GM12801 (cell line): Measurements from ENCODE around the gene FRMD4A.

ENCODE experiments used
- TF ChIP-seq, protein P1 (sequence below): IDR thresholded peaks from one replicate; pipeline ENCODE4 v1.5.1; 2011; ENCODE audit warnings: control low read depth; ENCODE audit not compliant: insufficient read length; ENCODE audit errors: extremely low read depth

Gene FRMD4A

DNA sequence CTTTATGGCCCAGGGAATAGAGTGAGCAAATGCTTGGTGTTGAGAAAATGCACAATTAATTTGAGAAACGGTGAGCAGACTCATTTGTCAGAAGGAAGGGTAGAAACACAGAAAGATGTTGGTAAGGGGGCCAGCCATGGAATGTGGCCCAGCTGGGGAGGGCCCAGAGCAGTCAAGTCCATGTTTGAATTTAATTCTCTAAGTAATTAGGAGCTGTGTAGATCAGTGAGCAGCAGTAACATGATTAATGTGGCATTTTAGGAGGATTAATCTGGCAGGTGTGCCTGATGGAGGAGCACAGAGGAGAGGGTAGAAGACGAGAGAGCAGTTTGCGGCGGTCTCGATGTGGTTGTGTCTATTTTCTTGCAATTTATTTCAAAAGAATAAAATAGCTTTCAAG is 218.7 kb downstream of the FRMD4A start:
- TF ChIP-seq, protein P1, sequence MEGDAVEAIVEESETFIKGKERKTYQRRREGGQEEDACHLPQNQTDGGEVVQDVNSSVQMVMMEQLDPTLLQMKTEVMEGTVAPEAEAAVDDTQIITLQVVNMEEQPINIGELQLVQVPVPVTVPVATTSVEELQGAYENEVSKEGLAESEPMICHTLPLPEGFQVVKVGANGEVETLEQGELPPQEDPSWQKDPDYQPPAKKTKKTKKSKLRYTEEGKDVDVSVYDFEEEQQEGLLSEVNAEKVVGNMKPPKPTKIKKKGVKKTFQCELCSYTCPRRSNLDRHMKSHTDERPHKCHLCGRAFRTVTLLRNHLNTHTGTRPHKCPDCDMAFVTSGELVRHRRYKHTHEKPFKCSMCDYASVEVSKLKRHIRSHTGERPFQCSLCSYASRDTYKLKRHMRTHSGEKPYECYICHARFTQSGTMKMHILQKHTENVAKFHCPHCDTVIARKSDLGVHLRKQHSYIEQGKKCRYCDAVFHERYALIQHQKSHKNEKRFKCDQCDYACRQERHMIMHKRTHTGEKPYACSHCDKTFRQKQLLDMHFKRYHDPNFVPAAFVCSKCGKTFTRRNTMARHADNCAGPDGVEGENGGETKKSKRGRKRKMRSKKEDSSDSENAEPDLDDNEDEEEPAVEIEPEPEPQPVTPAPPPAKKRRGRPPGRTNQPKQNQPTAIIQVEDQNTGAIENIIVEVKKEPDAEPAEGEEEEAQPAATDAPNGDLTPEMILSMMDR, result no peak

DNA sequence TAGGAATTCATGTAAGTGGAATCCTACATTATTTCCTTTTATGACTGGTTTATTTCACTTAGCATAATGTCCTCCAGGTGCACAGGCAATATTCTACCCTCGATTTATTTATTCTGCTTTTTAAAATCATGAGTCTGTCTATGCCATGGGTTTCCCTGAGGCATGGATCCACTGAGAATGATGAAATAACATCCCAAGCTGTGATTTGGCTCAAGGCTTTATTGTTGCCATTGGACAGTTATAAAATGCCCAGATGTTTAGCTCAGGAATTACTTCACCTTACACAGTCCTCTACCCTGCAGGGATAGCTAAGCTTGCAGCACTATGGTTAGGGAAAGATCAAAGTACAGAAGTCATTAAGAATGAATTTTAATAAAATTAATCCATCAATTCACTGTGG is 219.5 kb downstream of the FRMD4A start:
- TF ChIP-seq, protein P1, result no peak

DNA sequence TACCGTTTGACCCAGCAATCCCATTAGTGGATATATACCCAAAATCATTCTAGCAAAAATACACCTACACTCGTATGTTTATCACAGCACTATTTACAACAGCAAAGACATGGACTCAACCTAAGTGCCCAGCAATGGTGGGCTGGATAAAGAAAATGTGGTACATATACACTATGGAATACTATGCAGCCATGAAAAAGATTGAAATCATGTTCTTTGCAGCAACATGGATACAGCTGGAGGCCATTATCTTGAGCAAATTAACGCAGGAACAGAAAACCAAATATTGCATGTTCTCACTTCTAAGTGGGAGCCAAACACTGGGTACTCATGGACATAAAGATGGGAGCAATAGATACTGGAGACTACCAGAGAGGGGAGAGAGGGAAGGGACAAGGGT is 223.9 kb downstream of the FRMD4A start:
- TF ChIP-seq, protein P1, result no peak

DNA sequence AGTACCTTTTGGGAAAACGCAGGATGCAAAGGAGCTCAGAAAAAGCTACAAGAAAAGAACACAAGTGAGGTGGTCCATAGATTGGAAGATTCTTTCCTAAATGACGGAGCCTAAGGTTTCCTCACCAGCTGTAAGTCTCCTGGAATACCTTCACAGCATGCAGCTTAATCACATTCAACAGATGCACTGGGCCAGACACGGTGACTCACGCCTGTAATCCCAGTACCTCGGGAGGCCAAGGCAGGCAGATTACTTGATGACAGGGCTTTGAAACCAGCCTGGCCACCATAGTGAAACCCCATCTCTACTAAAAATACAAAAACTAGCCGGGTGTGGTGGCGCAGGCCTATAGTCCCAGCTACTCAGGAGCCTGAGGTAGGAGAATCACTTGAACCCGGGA is 228.7 kb downstream of the FRMD4A start:
- TF ChIP-seq, protein P1, result no peak

DNA sequence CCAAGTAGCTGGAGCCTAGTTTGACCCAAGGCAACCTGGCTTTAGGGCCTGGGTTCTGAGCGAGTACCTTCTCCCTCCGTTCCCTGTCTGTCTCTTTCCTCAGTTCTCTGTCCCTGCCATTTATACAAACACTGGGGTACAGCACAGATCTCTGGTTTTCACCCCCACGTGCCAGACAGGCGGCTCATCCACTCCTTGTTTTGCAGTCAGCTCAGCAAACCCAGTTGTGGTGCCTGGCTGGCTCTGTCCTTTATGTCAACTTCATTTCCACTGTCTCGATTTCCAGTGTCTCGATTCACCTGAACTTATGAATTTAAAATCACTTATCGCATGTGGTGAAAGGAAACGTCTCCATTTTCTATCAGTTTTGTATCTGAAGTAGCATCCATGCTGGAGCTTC is 230.8 kb downstream of the FRMD4A start:
- TF ChIP-seq, protein P1, result no peak

DNA sequence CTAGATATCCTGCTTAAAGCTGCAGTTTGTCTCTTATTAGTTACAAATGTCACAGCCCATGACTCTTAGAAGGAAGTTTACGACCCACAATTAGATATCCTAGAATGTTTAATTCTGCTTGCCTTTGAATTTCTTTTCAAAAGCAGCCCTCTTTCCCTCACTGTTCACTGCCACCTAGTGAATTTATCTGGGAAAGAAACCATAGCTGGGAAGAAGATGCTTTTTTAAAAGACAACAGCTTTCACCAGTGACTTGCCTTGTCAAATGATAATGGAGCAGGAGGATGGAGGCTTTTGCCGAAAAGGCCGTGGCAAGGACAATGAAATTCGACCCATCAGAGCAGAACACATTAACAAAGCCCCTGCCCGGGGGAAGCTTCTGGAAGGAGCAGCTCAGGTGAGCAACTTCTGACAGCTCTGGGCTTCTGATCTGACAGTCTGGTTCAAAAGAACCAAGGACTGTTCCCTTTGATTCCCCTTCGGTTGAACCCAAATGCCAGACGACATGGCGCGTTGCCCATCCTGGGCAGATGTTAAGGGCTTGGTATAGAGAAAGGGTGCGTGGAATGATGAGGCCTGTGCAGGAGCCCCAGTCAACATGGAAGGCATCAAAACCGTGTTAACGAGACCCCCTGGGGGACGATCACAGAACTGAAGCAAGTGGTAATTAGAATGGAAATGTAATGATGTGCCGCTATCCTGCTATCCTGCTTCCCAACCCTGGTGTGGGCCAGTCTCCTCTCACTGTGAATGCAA is 236.8 kb downstream of the FRMD4A start:
- TF ChIP-seq, protein P1, result no peak

DNA sequence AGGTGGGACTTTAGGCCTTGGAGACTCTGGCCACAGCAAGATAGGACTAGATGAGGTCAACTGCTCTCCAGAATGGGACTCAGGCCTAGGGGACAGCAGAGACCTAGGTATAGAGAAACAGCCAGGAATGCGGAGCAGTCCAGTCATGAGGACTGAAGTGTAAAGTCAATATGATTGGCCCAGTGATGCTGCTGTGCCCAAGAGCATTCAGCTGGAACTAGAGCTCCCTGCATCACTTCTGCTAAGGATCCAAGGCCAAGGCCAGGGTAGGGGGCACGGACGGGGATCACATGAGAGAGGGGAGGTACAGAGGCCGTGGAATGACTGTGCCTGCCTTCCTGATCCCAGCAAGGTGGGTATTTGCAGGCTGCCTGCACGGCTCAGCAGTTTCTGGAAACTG is 237.9 kb downstream of the FRMD4A start:
- TF ChIP-seq, protein P1, result no peak
